KMS-11 (cell line): ENCODE data around the gene MGAT3.
"Not testable (repeated sequence)": the region's sequence is repeated elsewhere in the genome, so short reads cannot be mapped to it uniquely, and the experiment has no call there.

ENCODE experiments used
- H2AFZ ChIP-seq: fragments of 200-600 bp; sonication (generic); 2 replicates; pipeline ENCODE4 v1.6.1; 2016; ENCODE audit warnings: antibody characterized with exemption, mixed run types, low read depth
- H3K27ac ChIP-seq: fragments of 200-600 bp; sonication (generic); 2 replicates; pipeline ENCODE4 v1.6.1; 2016; ENCODE audit warnings: mild to moderate bottlenecking, mixed run types
- H3K27me3 ChIP-seq: fragments of 200-600 bp; sonication (generic); 2 replicates; pipeline ENCODE4 v1.6.1; 2017; ENCODE audit warnings: mild to moderate bottlenecking, low read depth, mixed run types, moderate library complexity; ENCODE audit not compliant: insufficient read depth
- H3K36me3 ChIP-seq: fragments of 200-600 bp; sonication (generic); 2 replicates; pipeline ENCODE4 v1.6.1; 2017; ENCODE audit warnings: mild to moderate bottlenecking, mixed run types; ENCODE audit not compliant: insufficient read depth
- H3K4me1 ChIP-seq: fragments of 200-600 bp; sonication (generic); 2 replicates; pipeline ENCODE4 v1.6.1; 2016; ENCODE audit warnings: mild to moderate bottlenecking, low read depth, mixed run types; ENCODE audit not compliant: poor library complexity, severe bottlenecking
- H3K4me2 ChIP-seq: fragments of 200-600 bp; sonication (generic); 2 replicates; pipeline ENCODE4 v1.7.0; 2016; ENCODE audit warnings: mild to moderate bottlenecking, mixed run types
- H3K4me3 ChIP-seq: fragments of 200-600 bp; sonication (generic); IDR thresholded peaks from 2 replicates; pipeline ENCODE4 v1.6.1; 2017; ENCODE audit warnings: low read depth, low read length, mixed read lengths; ENCODE audit not compliant: insufficient read depth
- H3K79me2 ChIP-seq: fragments of 200-600 bp; sonication (generic); 2 replicates; pipeline ENCODE4 v1.6.1; 2016; ENCODE audit warnings: low read depth, mixed run types; ENCODE audit not compliant: insufficient read depth
- H3K9ac ChIP-seq: fragments of 200-600 bp; sonication (generic); 2 replicates; pipeline ENCODE4 v1.6.1; 2016; ENCODE audit warnings: mild to moderate bottlenecking, mixed run types
- H4K20me1 ChIP-seq: fragments of 200-600 bp; sonication (generic); 2 replicates; pipeline ENCODE4 v1.6.1; 2016; ENCODE audit warnings: mild to moderate bottlenecking, mixed run types; ENCODE audit not compliant: insufficient read depth
- CTCF ChIP-seq: fragments of 200-600 bp; sonication (generic); conservative IDR thresholded peaks from 2 replicates; pipeline ENCODE4 v1.6.1; 2017; ENCODE audit warnings: low read depth, mild to moderate bottlenecking, antibody characterized with exemption, low read length, moderate library complexity, mixed read lengths

The MGAT3 gene

DNA sequence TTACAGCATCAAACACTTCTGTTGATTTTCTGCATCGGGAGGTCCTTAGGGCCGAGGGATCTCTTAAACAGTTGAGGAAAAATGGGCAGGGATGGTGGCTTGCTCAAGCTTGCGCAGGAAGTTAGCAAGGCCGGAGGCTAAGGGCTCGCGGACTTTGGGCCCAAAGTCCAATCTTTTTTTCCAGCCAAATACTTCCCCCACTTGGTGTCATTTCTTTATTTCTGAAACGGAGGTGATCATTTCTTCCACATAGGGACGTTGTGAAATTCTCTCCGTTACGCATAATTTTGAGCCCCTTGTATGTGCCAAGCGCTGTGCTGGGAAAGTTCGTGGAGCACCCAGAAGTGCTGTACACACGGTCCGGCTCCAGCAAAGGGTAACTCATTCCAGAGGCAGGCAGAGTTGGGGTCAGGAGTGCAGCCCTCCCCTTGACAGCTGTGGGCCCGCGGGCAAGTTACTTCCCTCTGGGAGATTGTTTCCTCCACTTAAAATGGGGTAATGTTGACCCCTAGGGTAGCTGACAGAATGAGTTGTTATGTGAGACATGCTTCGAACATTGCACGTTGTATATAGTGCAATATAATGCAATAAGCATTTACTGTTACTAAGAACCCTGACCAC, 46.1 kb downstream of the MGAT3 start:
- Histone ChIP-seq H3K27me3 (no peaks in the 10 kb centered on the region), H3K36me3 (peaks cover 11% of the 10 kb centered on the region; the same call in 1 of the 2 replicates), H2AFZ (peak overlapping the region; percentile 69), H3K79me2 (peaks cover 51% of the 10 kb centered on the region), H4K20me1 (no peaks in the 10 kb centered on the region), H3K4me3 (no peak overlapping the region), H3K4me1 (peaks cover 14% of the 10 kb centered on the region), H3K4me2 (peak overlapping the region; percentile 97), H3K9ac (peak overlapping the region; percentile 77), H3K27ac (peak overlapping the region; percentile 52)
- TF ChIP-seq CTCF = no peak

DNA sequence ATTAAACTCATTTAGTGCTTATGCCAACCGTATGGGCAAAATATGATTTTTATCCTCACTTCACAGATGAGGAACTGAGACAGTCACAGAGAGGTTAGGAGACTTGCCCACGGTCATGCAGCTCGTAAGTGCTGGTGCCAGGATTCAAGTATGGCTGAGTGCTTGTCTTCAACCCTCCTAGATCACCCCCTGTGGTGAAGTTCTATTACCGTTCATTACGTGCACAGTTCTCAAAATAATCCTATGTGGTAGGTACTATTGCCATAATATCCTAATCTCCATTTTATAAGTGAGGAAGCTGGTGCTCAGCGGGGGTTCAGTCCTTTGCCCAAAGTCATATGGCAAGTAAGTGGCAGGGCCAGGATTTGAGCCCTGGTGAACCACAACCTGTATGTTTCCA, 46.8 kb downstream of the MGAT3 start:
- H3K27ac ChIP-seq = peak overlapping the region; percentile 52; the same call in 1 of the 2 replicates
- H3K36me3 ChIP-seq = peaks cover 11% of the 10 kb centered on the region; the same call in 1 of the 2 replicates
- H3K9ac ChIP-seq = peak overlapping the region; percentile 77; the same call in 1 of the 2 replicates
- peak overlapping the region; percentile 97 for H3K4me2 ChIP-seq
- peaks cover 58% of the 10 kb centered on the region for H3K79me2 ChIP-seq
- peaks cover 14% of the 10 kb centered on the region for H3K4me1 ChIP-seq
- H3K4me3 ChIP-seq = no peak overlapping the region
- TF ChIP-seq CTCF = no peak
- no peak overlapping the region for H2AFZ ChIP-seq
- no peaks in the 10 kb centered on the region for H3K27me3 ChIP-seq
- H4K20me1 ChIP-seq = no peaks in the 10 kb centered on the region

DNA sequence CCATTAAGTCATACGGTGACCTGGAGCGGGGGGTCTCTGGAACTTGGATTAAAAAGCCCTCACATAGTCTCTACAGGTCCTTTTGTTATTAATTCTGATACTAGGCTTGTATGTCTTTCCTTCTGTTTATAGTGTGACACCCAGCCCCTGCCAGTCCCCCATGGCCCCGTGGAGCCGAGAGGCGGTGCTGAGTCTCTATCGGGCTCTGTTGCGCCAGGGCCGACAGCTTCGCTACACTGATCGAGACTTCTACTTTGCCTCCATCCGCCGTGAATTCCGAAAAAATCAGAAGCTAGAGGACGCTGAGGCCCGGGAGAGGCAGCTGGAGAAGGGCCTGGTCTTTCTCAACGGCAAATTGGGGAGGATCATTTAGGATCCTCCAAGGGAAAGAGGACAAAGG, 47.3 kb downstream of the MGAT3 start:
- no peaks in the 10 kb centered on the region for H4K20me1 ChIP-seq
- peak overlapping the region; percentile 97 for H3K4me2 ChIP-seq
- H2AFZ ChIP-seq = no peak overlapping the region
- TF ChIP-seq CTCF = no peak
- H3K9ac ChIP-seq = no peak overlapping the region; the same call in 1 of the 2 replicates
- H3K4me3 ChIP-seq = no peak overlapping the region
- H3K36me3 ChIP-seq = peaks cover 11% of the 10 kb centered on the region; the same call in 1 of the 2 replicates
- H3K27me3 ChIP-seq = no peaks in the 10 kb centered on the region
- H3K4me1 ChIP-seq = peaks cover 14% of the 10 kb centered on the region
- peaks cover 62% of the 10 kb centered on the region for H3K79me2 ChIP-seq
- H3K27ac ChIP-seq = no peak overlapping the region

- not testable (repeated sequence) for H4K20me1 ChIP-seq, H3K27ac ChIP-seq, H3K4me2 ChIP-seq, H2AFZ ChIP-seq, H3K27me3 ChIP-seq, H3K9ac ChIP-seq, H3K4me3 ChIP-seq
- H3K79me2 ChIP-seq = peaks cover 81% of the 10 kb centered on the region
- peaks cover 11% of the 10 kb centered on the region for H3K4me1 ChIP-seq
- H3K36me3 ChIP-seq = peaks cover 18% of the 10 kb centered on the region; the same call in 1 of the 2 replicates
These were observed 50.2 kb downstream of the MGAT3 start for GRCh38 chr22:39507021-39507420.

DNA sequence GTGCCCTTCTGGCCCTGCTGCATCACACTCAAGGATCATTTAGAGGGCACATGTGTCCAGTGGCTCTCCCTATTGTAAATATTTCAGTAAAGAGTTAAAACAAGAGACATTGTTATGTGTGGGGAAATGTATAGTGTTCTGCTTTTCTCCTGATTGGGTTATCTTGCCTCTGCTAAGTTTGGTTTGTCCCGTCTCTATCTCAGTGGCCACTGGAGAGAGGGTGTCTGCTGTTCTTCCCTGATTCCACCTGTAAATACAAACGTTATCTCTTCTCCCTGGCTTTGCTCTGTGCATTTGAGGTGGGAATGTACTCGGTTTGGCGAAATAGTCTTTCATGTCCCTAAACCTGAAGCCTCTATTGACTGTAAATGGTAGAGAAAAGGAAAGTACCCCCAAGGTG, 51.6 kb downstream of the MGAT3 start:
- H4K20me1 ChIP-seq = no peaks in the 10 kb centered on the region
- H3K4me2 ChIP-seq = no peak overlapping the region
- H3K27me3 ChIP-seq = no peaks in the 10 kb centered on the region
- H2AFZ ChIP-seq = no peak overlapping the region
- H3K4me3 ChIP-seq = no peak overlapping the region
- no peak overlapping the region for H3K27ac ChIP-seq
- peaks cover 18% of the 10 kb centered on the region; the same call in 1 of the 2 replicates for H3K36me3 ChIP-seq
- H3K79me2 ChIP-seq = peaks cover 68% of the 10 kb centered on the region
- H3K9ac ChIP-seq = no peak overlapping the region
- TF ChIP-seq CTCF = no peak
- H3K4me1 ChIP-seq = peaks cover 8% of the 10 kb centered on the region
